CD8-positive, alpha-beta memory T cell (primary cell): ENCODE data around the gene PNPO. TPM values are rescaled to one million over a fixed set of nuclear protein-coding genes. Genes with fewer than 3 reads are reported as not detected.

Source experiments
- CTCF ChIA-PET: fragments of 350-600 bp; sonication (Branson Sonifier 250); formaldehyde crosslinking; loops from one replicate; lab custom pipeline; 2021; ENCODE audit warnings: antibody characterized with exemption; lab: Charles Lee
- POLR2A ChIA-PET: fragments of 350-600 bp; sonication (Branson Sonifier 250); formaldehyde crosslinking; loops from one replicate; lab custom pipeline; 2021; ENCODE audit warnings: antibody characterized with exemption; lab: Charles Lee
- DNase-seq, 5 donors: peaks; one replicate each; pipeline versions ENCODE4 v3.0.0 to v3.0.0-alpha.2; 2020 to 2022; ENCODE audit warnings: mixed read lengths in 1 of 5
- H3K27ac ChIP-seq: one replicate; pipeline ENCODE4 v1.7.0; 2013; ENCODE audit warnings: low read depth, mild to moderate bottlenecking, low read length, moderate library complexity
- H3K27me3 ChIP-seq: 2 replicates; pipeline ENCODE4 v1.7.0; 2013; ENCODE audit warnings: low read length, mild to moderate bottlenecking; ENCODE audit not compliant: insufficient read depth, poor library complexity, severe bottlenecking
- H3K36me3 ChIP-seq: 2 replicates; pipeline ENCODE4 v1.7.0; 2013; ENCODE audit warnings: mild to moderate bottlenecking, low read length, moderate library complexity; ENCODE audit not compliant: insufficient read depth
- H3K4me1 ChIP-seq: 2 replicates; pipeline ENCODE4 v1.7.0; 2013; ENCODE audit warnings: mild to moderate bottlenecking, low read length, moderate library complexity; ENCODE audit not compliant: insufficient read depth
- H3K4me3 ChIP-seq: 2 replicates; pipeline ENCODE4 v1.7.0; 2013; ENCODE audit warnings: mild to moderate bottlenecking, low read length
- H3K9me3 ChIP-seq: 2 replicates; pipeline ENCODE4 v1.7.0; 2013; ENCODE audit warnings: mild to moderate bottlenecking, low read length
- H3K27ac Mint-ChIP-seq, 8 donors: one replicate each; pipeline ENCODE4 v1.8.0; 2020 to 2021; ENCODE audit warnings: mixed read lengths in 8 of 8, mild to moderate bottlenecking in 6 of 8, inconsistent platforms in 3 of 8, moderate library complexity in 3 of 8
- H3K27me3 Mint-ChIP-seq, 2 donors: one replicate each; pipeline ENCODE4 v1.8.0; 2020 to 2021; ENCODE audit warnings: mixed read lengths in 2 of 2, mild to moderate bottlenecking in 1 of 2, moderate library complexity in 1 of 2
- H3K36me3 Mint-ChIP-seq, 3 donors: one replicate each; pipeline ENCODE4 v1.8.0; 2020 to 2021; ENCODE audit warnings: mixed read lengths in 3 of 3, inconsistent platforms in 1 of 3, mild to moderate bottlenecking in 1 of 3
- H3K4me1 Mint-ChIP-seq, 3 donors: one replicate each; pipeline ENCODE4 v1.8.0; 2020 to 2021; ENCODE audit warnings: mixed read lengths in 3 of 3, inconsistent platforms in 1 of 3, mild to moderate bottlenecking in 1 of 3
- H3K4me3 Mint-ChIP-seq, 7 donors: one replicate each; pipeline ENCODE4 v1.8.0; 2020 to 2021; ENCODE audit warnings: mixed read lengths in 7 of 7, mild to moderate bottlenecking in 6 of 7, moderate library complexity in 4 of 7, inconsistent platforms in 2 of 7
- H3K9me3 Mint-ChIP-seq, 5 donors: one replicate each; pipeline ENCODE4 v1.8.0; 2020 to 2022; ENCODE audit warnings: mixed read lengths in 5 of 5, mild to moderate bottlenecking in 3 of 5, moderate library complexity in 2 of 5, inconsistent platforms in 1 of 5
- polyA plus RNA-seq: library from polyadenylated mRNA; unstranded; fragments of 300-500 nt; fragmentation: Illumina TruSeq; gene quantifications from one replicate; pipeline ENCODE4 v1.2.3, GENCODE V29; 2021
- total RNA-seq, 2 experiments: library from RNA; stranded (reverse); gene quantifications; one replicate each; pipeline ENCODE4 v1.2.3, GENCODE V29; 2021

PNPO gene
- total and polyA plus RNA-seq, 3 experiments from 2014 or later = 20.3 to 57.7 (median 55.5) TPM

DNA sequence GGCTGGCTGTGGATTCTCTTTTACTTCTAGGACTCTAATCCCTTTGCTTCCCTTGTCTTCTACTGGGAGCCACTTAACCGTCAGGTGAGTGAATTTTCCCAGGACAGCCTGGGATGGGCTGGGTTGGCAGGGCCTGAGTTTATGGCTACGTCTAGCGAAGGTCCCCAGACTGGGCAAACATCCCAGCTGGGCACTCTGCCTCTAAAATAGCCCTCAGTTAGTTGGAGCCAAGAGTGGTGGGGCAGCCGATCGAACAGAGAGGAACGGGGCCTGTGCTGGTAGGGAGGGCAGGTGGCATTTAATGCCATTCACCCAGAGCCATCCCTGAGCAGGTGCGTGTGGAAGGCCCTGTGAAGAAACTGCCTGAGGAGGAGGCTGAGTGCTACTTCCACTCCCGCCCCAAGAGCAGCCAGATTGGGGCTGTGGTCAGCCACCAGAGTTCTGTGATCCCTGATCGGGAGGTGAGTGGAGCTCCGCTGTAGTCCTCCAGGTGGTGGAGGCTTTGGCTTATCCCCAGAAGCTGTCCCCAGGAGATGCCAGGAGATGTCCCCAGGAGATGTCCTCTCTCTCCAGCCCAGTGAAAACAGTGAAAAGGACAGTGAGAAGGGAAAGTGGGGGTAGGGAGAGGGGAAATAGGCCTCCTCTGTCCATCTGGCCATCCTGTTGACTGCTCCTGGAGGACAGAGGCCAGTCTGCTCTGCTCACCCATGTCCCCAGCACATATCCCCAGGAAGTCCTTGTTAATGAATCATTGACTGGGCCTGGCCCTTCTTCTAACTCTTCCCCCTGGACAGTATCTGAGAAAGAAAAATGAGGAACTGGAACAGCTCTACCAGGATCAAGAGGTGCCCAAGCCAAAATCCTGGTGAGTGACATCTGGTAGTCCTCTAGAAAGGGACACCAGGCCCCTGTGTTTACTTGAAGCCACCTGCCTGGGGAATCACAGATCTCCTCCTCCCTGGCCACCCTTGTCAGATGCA, 4.4 kb downstream of the PNPO start:
- POLR2A ChIA-PET = interaction anchor here (0.8 to 1.1 kb wide), 2 partner anchors 25 to 51 kb away, joined by 3 to 4 read pairs; partner anchors contain the start of gene CDK5RAP3
- CTCF ChIA-PET = interaction anchor here (0.9 to 17.2 kb wide), 12 partner anchors 8 to 148 kb away, joined by 3 to 191 read pairs (median 4); partner anchors contain the start of genes CDK5RAP3 and PRR15L
- H3K4me3 ChIP-seq = no peak overlapping the region
- no peaks in the 10 kb centered on the region for H3K9me3 ChIP-seq
- no peaks in the 10 kb centered on the region for H3K9me3 Mint-ChIP-seq
- peaks cover 50 to 75% (median 63%) of the 10 kb centered on the region in 3 donors for H3K4me1 Mint-ChIP-seq
- no peak overlapping the region for H3K27ac ChIP-seq
- H3K27me3 ChIP-seq = no peaks in the 10 kb centered on the region
- DNase-seq = peak in 1 of 5 donors; percentile 9
- H3K4me3 Mint-ChIP-seq = peak overlapping the region in 4 of 7 donors; percentile 19 to 64 (median 46)
- no peaks in the 10 kb centered on the region for H3K36me3 ChIP-seq
- H3K27ac Mint-ChIP-seq = peak overlapping the region; percentile 61 to 97 (median 74)
- peaks cover 0 to 29% (median 10%) of the 10 kb centered on the region in 3 donors for H3K36me3 Mint-ChIP-seq
- H3K27me3 Mint-ChIP-seq = no peaks in the 10 kb centered on the region
- peaks cover 68% of the 10 kb centered on the region for H3K4me1 ChIP-seq

DNA sequence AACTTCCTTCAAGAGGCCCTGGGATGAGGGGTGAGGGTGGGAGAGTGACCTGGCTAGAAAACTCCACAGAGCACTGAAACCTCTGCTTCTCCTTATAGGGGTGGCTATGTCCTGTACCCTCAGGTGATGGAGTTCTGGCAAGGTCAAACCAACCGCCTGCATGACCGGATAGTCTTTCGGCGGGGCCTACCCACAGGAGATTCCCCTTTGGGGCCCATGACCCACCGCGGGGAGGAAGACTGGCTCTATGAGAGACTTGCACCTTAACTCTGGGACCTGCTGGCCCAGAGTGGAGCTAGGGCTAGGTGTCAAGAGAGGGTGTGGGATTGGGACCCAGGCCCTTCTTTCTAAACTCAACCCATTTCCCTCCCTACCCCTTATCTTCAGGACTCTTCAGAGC, 5.1 kb downstream of the PNPO start:
- Histone ChIP-seq H3K9me3 (no peaks in the 10 kb centered on the region), H3K4me3 (no peak overlapping the region), H3K27me3 (no peaks in the 10 kb centered on the region), H3K27ac (no peak overlapping the region), H3K4me1 (peaks cover 64% of the 10 kb centered on the region), H3K36me3 (no peaks in the 10 kb centered on the region)
- Mint-ChIP-seq H3K36me3 (peaks cover 0 to 27% (median 10%) of the 10 kb centered on the region in 3 donors), H3K4me3 (peak overlapping the region in 1 of 7 donors; percentile 68), H3K27ac (peak overlapping the region in 5 of 8 donors; percentile 41 to 87 (median 76)), H3K9me3 (no peaks in the 10 kb centered on the region), H3K27me3 (no peaks in the 10 kb centered on the region), H3K4me1 (peaks cover 45 to 68% (median 56%) of the 10 kb centered on the region in 3 donors)
- CTCF ChIA-PET = interaction anchor here (0.8 to 17.2 kb wide), 15 partner anchors 10 to 147 kb away, joined by 3 to 191 read pairs (median 4); partner anchors contain the start of genes CDK5RAP3 and PRR15L
- POLR2A ChIA-PET = interaction anchor here (1.0 kb wide), 1 partner anchor 22 kb away, joined by 3 read pairs; no protein-coding TSS in a partner anchor
- no peak for DNase-seq

DNA sequence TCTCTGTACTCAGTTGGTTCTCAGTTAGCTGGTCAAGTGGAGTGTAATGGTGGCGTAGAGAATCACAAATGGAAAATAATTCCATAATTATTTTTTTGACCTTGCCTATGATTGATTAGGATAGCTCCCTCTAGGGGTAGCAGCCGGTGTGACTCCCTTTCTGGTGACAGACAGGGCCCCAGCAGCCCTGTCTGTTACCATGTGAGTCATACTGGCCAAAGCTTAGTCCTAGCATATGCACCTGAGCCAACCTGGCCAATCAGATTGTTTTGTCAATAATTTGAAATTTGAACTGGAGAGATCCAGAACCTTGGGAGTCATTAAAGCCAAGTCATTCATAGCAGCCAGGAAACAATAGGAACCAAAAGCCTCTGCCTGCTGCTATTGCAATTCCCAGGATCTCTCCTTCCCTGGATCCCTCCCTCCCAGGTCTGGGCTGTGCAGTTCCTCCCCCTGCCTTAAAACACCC, 5.6 kb downstream of the PNPO start:
- ChIA-PET POLR2A (interaction anchor here (0.6 to 1.0 kb wide), 2 partner anchors 22 to 250 kb away, joined by 3 read pairs; no protein-coding TSS in a partner anchor), CTCF (interaction anchor here (0.6 to 17.2 kb wide), 18 partner anchors 10 to 218 kb away, joined by 3 to 191 read pairs (median 4); partner anchors contain the start of genes CDK5RAP3 and PRR15L)
- Mint-ChIP-seq H3K9me3 (no peaks in the 10 kb centered on the region), H3K4me1 (peaks cover 43 to 65% (median 53%) of the 10 kb centered on the region in 3 donors), H3K27me3 (no peaks in the 10 kb centered on the region), H3K36me3 (peaks cover 0 to 27% (median 10%) of the 10 kb centered on the region in 3 donors), H3K27ac (peak overlapping the region in 6 of 8 donors; percentile 50 to 87 (median 76)), H3K4me3 (peak overlapping the region in 1 of 7 donors; percentile 68)
- no peak overlapping the region for H3K27ac ChIP-seq
- no peak overlapping the region for H3K4me3 ChIP-seq
- DNase-seq = peak; percentile 46 to 82 (median 61)
- no peaks in the 10 kb centered on the region for H3K9me3 ChIP-seq
- H3K36me3 ChIP-seq = no peaks in the 10 kb centered on the region
- no peaks in the 10 kb centered on the region for H3K27me3 ChIP-seq
- H3K4me1 ChIP-seq = peaks cover 61% of the 10 kb centered on the region

DNA sequence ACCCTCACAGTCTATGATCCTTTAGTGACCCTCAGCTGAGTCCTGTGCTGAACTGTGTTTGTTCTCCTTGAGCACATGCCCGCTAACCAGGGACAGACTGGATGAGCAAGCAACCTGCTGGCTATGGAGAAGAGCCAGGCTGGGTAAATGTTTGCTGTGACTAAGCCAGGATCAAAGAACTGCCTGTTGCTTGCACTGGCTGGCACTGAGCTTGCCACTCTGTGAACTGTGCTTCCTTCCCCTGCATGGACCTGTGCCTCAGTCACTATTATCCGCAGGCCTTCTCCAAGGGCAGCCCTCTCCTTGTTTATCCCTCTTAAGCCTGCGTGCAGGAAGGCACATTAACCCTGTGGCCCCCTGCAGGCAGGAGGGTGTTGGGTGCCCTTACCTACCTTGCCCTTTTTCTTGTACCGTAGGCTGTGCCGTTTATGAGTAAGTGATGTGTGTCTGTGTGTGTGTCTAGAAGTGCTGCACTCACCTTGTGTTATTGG, 7.4 kb downstream of the PNPO start:
- no peak overlapping the region for H3K27ac ChIP-seq

DNA sequence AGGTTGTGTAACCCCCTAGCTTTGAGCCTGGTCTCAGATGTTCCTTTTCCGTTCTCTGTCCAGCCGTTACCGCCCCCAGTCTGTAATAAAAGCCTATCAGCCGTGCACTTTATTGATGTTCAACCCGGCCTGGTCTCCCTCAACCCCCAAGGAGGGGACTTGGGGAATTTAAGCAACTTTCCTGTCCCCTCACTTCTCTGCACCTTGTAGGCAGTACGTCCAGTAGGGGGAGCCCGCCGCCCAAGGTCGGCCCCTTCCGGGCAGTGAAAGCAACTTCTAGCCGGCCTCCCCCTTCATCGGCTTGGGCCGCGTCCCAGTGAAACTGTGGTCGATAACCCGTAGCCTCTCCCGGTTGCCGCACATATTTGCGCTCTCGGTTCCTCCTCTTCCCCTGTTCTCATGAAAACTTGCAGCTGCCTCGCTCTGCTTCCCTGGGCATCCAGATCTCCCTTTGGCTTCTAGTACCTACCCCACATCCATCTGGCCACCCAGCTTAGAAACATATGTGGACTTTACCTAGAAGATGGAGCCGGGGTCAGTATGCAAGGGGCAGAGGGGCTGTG, 7.9 kb downstream of the PNPO start:
- DNase-seq = peak; percentile 60 to 85 (median 75)
- peaks cover 0 to 26% (median 10%) of the 10 kb centered on the region in 3 donors for H3K36me3 Mint-ChIP-seq
- no peaks in the 10 kb centered on the region for H3K9me3 Mint-ChIP-seq
- H3K4me3 Mint-ChIP-seq = peak overlapping the region in 6 of 7 donors; percentile 68 to 88 (median 74)
- ChIA-PET CTCF (interaction anchor here (0.8 to 17.2 kb wide), 22 partner anchors 8 to 678 kb away, joined by 3 to 191 read pairs (median 4); partner anchors contain the start of genes CDK5RAP3, PNPO, SCRN2 and SP2), POLR2A (interaction anchor here (1.2 kb wide), 1 partner anchor 8 kb away, joined by 5 read pairs; the partner anchor contains the start of gene PNPO)
- Histone ChIP-seq H3K27me3 (no peaks in the 10 kb centered on the region), H3K27ac (no peak overlapping the region), H3K4me3 (peak overlapping the region; percentile 61), H3K4me1 (peaks cover 46% of the 10 kb centered on the region), H3K9me3 (no peaks in the 10 kb centered on the region), H3K36me3 (no peaks in the 10 kb centered on the region)
- no peaks in the 10 kb centered on the region for H3K27me3 Mint-ChIP-seq
- peaks cover 31 to 42% (median 34%) of the 10 kb centered on the region in 3 donors for H3K4me1 Mint-ChIP-seq
- peak overlapping the region; percentile 25 to 88 (median 73) for H3K27ac Mint-ChIP-seq

More for the DNA sequence above, 7.4 kb downstream of the PNPO start:
- H3K27ac Mint-ChIP-seq = peak overlapping the region in 7 of 8 donors; percentile 12 to 88 (median 71)
- Histone ChIP-seq H3K4me1 (peaks cover 47% of the 10 kb centered on the region), H3K4me3 (no peak overlapping the region), H3K9me3 (no peaks in the 10 kb centered on the region), H3K36me3 (no peaks in the 10 kb centered on the region), H3K27me3 (no peaks in the 10 kb centered on the region)
- H3K4me3 Mint-ChIP-seq = peak overlapping the region in 2 of 7 donors; percentile 68 to 79
- H3K4me1 Mint-ChIP-seq = peaks cover 35 to 47% (median 39%) of the 10 kb centered on the region in 3 donors
- DNase-seq = no peak
- H3K9me3 Mint-ChIP-seq = no peaks in the 10 kb centered on the region
- ChIA-PET CTCF (interaction anchor here (0.8 to 17.2 kb wide), 19 partner anchors 8 to 678 kb away, joined by 3 to 191 read pairs (median 4); partner anchors contain the start of genes CDK5RAP3, PNPO, SCRN2 and SP2), POLR2A (no interaction called here)
- H3K36me3 Mint-ChIP-seq = peaks cover 0 to 26% (median 10%) of the 10 kb centered on the region in 3 donors
- no peaks in the 10 kb centered on the region for H3K27me3 Mint-ChIP-seq

DNA sequence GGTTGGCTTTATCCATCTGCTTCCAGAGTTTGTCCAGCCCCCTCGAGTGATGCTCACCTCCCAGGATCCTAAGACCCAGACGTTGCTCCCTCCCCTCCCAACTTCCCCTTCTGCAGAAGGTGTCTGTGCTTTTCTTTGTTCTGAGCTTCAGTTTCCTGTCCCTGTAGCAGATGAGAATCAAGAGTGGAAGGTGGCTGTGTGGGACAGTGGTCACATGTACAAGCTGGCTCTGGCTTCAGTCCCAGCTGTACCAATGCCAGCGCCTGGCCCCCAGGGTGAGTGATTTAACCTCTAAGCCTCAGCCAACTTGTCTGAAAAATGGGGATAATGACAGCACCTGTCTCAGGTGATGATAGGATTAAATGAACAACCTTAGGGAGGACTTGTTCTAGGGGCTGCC, 8.6 kb downstream of the PNPO start:
- Mint-ChIP-seq H3K4me1 (peaks cover 25 to 35% (median 27%) of the 10 kb centered on the region in 3 donors), H3K27me3 (no peaks in the 10 kb centered on the region), H3K9me3 (no peaks in the 10 kb centered on the region), H3K36me3 (peaks cover 0 to 25% (median 7%) of the 10 kb centered on the region in 3 donors), H3K27ac (peak overlapping the region in 7 of 8 donors; percentile 17 to 83 (median 71)), H3K4me3 (peak overlapping the region in 4 of 7 donors; percentile 12 to 79 (median 48))
- POLR2A ChIA-PET = interaction anchor here (1.2 kb wide), 1 partner anchor 8 kb away, joined by 5 read pairs; the partner anchor contains the start of gene PNPO
- peak overlapping the region; percentile 61 for H3K4me3 ChIP-seq
- CTCF ChIA-PET = interaction anchor here (0.8 to 17.2 kb wide), 17 partner anchors 9 to 109 kb away, joined by 3 to 191 read pairs (median 4); partner anchors contain the start of genes CDK5RAP3, PNPO, SCRN2 and SP2
- H3K4me1 ChIP-seq = peaks cover 39% of the 10 kb centered on the region
- no peak overlapping the region for H3K27ac ChIP-seq
- peak in 1 of 5 donors; percentile 35 for DNase-seq
- no peaks in the 10 kb centered on the region for H3K27me3 ChIP-seq
- no peaks in the 10 kb centered on the region for H3K9me3 ChIP-seq
- H3K36me3 ChIP-seq = no peaks in the 10 kb centered on the region
